Urinary bladder (tissue), 4 donors: ENCODE data around the gene AAK1. TPM values are rescaled to one million over a fixed set of nuclear protein-coding genes. Genes with fewer than 3 reads are reported as not detected.
"Not testable (repeated sequence)": the region's sequence is repeated elsewhere in the genome, so short reads cannot be mapped to it uniquely, and the experiment has no call there.

Experiments
- DNase-seq: peaks from one replicate; pipeline ENCODE4 v3.0.0-alpha.2; 2015; ENCODE audit errors: extremely low spot score
- H3K27ac ChIP-seq: one replicate; pipeline ENCODE4 v1.5.1; 2013; ENCODE audit warnings: low read depth, mild to moderate bottlenecking, moderate library complexity
- H3K36me3 ChIP-seq: one replicate; pipeline ENCODE4 v1.6.1; 2013; ENCODE audit warnings: mild to moderate bottlenecking, moderate library complexity; ENCODE audit not compliant: insufficient read depth
- H3K4me1 ChIP-seq: one replicate; pipeline ENCODE4 v1.6.1; 2013; ENCODE audit warnings: mild to moderate bottlenecking, moderate library complexity; ENCODE audit not compliant: insufficient read depth
- H3K4me3 ChIP-seq: one replicate; pipeline ENCODE4 v1.5.1; 2013; ENCODE audit warnings: low read depth, low read length
- WGBS: extraction: QIAGEN DNeasy Blood & Tissue Kit; methylation state at CpG from one replicate; pipeline ENCODE4 v1.1.7; 2013; 5-methylcytosine and 5-hydroxymethylcytosine counted together
- polyA plus RNA-seq: library from polyadenylated mRNA; stranded (reverse); fragments of 200-250 nt; gene quantifications from one replicate; pipeline ENCODE4 v1.2.3, GENCODE V29; 2013
- total RNA-seq: library from RNA; depleted of rRNA; stranded (reverse); fragments of >200 nt; gene quantifications from one replicate; pipeline ENCODE4 v1.2.3, GENCODE V29; 2014
- donor health status: healthy with polysubstance abuse.
- donor health status: healthy.

Gene AAK1
- total and polyA plus RNA-seq, 2 donors, result 9.3 to 51.5 TPM

DNA sequence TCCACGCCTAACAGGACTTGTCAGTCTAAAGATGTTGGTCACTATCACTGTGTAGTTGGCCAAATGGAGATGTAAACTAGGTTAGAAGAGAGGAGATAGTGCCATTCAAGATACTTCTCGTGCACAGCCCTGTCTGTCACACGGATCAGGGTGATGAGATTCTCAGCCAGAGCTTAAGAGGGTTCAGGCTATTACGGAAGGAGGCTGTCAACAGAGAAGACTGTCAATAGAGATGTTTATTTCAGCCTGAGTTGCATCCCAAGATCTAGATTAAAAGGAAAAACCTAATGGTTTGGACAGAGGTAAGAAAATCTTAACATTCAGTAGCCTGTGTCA lies 83.4 kb downstream of the AAK1 start:
- DNase-seq, result no peak
- no peak overlapping the region for H3K27ac ChIP-seq
- peaks cover 4% of the 10 kb centered on the region for H3K4me1 ChIP-seq
- H3K4me3 ChIP-seq, result no peak overlapping the region
- WGBS, result 83% methylated on average over 4 of the region's 4 CpGs
- no peaks in the 10 kb centered on the region for H3K36me3 ChIP-seq

GRCh38 chr2:69559442-69560146 lies 83.9 kb downstream of the AAK1 start:
- 75% methylated on average over 3 of the region's 3 CpGs for WGBS
- DNase-seq, result no peak
- H3K4me3 ChIP-seq, result no peak overlapping the region
- peaks cover 4% of the 10 kb centered on the region for H3K4me1 ChIP-seq
- H3K36me3 ChIP-seq, result no peaks in the 10 kb centered on the region
- H3K27ac ChIP-seq, result no peak overlapping the region

- WGBS, result 77% methylated on average over 4 of the region's 4 CpGs
- H3K4me3 ChIP-seq, result no peak overlapping the region
- no peak for DNase-seq
- H3K36me3 ChIP-seq, result no peaks in the 10 kb centered on the region
- no peak overlapping the region for H3K27ac ChIP-seq
- H3K4me1 ChIP-seq, result peaks cover 4% of the 10 kb centered on the region
Observed at GRCh38 chr2:69556008-69556407, 87.5 kb downstream of the AAK1 start.

DNA sequence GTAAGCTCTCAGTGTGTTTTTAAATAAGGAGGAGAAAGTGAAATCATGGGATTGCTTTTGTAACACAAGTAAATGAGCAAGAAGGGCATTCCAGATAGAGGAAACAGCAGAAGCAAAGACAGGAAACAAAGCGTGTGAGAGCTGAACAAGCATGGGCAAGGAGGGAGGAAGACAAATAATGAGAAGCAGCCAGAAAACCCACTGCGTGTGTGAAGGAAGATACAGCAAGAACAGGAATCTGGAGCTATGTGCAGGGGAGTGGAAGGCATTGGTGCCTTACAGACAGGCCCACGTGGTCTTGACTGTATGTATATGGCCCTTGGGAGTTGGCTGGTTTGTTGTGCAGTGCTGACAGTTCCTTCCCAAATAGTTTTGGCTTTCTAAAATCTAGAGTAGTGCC lies 88.6 kb downstream of the AAK1 start:
- no peak overlapping the region for H3K27ac ChIP-seq
- no peak for DNase-seq

DNA sequence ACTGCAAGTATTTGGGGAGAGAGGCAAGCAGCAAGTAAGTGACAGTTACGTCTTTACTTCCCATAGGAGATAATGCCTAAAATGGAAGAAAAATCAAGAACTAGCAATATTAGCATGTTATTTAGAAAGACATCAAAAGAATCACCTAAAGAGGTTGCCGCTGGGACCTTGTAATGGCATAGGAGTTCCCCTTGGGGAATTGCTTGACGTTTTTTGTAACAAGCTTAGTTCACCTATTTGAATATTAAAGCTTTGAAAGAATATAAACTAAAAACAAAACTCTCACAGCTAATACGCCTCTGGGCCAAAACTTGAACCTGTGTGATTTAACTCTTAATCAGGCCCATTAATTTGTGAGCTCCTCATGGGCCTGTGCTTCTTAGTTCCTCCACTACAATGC lies 89.0 kb downstream of the AAK1 start:
- no peaks in the 10 kb centered on the region for H3K36me3 ChIP-seq
- no peak overlapping the region for H3K4me3 ChIP-seq
- peaks cover 2% of the 10 kb centered on the region for H3K4me1 ChIP-seq
- H3K27ac ChIP-seq, result no peak overlapping the region
- no peak for DNase-seq
- 88% methylated on average over 4 of the region's 4 CpGs for WGBS

More for the DNA sequence above, 88.6 kb downstream of the AAK1 start:
- H3K4me3 ChIP-seq, result no peak overlapping the region
- H3K4me1 ChIP-seq, result peaks cover 3% of the 10 kb centered on the region
- 65% methylated on average over 3 of the region's 3 CpGs for WGBS
- H3K36me3 ChIP-seq, result no peaks in the 10 kb centered on the region

DNA sequence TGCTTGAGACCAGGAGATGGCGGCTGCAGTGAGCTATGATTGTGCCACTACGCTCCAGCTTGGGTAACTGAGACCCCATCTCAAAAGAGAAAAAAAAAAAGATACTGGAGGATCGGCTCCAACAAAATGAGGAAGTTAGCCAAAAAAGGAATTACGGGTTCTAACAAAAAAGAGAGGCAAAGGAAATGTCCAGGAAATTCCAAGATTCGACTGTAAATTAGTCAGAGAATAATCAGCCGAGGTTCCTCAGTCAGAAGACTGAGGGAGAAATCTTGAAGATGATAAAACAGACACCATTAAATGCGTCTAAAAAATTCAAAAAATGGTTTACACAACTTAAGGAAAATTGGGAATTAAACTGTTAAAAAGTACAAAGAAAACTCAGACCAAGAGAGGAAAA lies 89.5 kb downstream of the AAK1 start:
- Histone ChIP-seq H3K36me3 (no peaks in the 10 kb centered on the region), H3K4me1 (peaks cover 2% of the 10 kb centered on the region), H3K4me3 (no peak overlapping the region), H3K27ac (no peak overlapping the region)
- 90% methylated on average over 7 of the region's 7 CpGs for WGBS
- no peak for DNase-seq

DNA sequence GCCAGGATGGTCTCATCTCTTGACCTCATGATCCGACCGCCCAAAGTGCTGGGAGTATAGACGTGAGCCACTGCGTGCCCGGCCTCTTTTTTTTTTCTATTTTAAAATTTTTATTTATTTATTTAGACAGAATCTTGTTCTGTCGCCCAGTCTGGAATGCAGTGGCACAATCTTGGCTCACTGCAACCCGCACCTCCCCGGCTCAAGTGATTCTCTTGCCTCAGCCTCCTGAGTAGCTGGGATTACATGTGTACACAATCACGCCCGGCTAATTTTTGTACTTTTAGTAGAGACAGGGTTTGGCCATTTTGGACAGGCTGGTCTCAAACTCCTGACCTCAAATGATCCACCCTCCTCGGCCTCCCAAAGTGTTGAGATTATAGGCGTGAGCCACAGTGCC lies 93.0 kb downstream of the AAK1 start:
- H3K4me1 ChIP-seq, H3K27ac ChIP-seq, H3K4me3 ChIP-seq, DNase-seq, H3K36me3 ChIP-seq: not testable (repeated sequence)
- 95% methylated on average over 12 of the region's 12 CpGs for WGBS

DNA sequence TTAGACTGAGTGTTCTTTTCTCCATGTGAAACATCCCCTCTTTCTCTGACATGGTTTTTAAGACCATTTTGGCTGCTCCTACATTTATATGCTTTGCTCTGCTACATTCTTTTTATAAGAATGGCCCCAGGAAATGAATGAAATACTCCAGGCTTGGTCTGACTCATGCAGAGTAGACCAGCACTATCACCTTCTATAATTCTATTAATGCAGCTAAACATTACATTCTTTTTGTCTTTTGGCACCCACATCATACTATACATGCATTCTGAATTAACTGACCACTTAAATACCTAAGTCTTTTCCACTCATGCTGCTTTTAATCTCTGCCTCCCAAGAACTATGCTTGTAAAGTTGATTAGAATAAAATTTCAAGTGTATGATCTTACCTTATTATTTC lies 94.1 kb downstream of the AAK1 start:
- Histone ChIP-seq H3K36me3 (peaks cover 2% of the 10 kb centered on the region), H3K4me3 (no peak overlapping the region), H3K27ac (no peak overlapping the region), H3K4me1 (no peaks in the 10 kb centered on the region)
- no peak for DNase-seq

DNA sequence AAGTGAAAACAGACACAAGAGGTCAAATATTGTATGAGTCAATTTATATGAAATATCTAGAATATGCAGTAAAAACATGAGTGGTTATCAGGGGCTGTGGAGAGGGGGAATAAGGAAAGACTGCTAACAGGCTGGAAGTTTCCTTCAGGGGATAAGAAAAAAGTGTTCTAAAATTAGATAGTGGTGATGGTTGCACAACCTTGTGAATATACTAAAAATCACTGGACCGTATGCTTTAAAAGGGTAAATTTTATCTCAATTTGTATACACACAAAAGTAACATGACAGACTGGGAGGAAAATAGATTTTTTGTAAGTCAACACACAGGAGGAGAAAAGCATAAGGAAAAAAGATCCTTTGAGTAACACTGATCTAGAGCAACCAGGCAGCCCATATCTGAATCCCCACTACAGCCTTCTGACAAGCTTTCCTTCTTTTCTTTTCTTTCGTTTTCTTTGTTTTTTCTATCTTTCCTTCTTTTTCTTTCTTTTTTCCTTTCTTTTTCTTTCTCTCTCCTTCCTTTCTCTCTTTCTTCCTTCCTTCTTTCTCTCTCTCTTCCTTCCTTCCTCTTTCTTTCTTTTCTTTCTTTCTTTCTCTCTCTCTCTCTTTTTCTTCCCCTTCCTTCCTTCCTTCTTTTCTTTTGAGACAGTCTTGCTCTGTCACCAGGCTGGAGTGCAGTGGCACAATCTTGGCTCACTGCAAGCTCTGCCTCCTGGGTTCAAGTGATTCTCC lies 95.4 kb downstream of the AAK1 start:
- WGBS, result 69% methylated on average over 2 of the region's 2 CpGs

DNA sequence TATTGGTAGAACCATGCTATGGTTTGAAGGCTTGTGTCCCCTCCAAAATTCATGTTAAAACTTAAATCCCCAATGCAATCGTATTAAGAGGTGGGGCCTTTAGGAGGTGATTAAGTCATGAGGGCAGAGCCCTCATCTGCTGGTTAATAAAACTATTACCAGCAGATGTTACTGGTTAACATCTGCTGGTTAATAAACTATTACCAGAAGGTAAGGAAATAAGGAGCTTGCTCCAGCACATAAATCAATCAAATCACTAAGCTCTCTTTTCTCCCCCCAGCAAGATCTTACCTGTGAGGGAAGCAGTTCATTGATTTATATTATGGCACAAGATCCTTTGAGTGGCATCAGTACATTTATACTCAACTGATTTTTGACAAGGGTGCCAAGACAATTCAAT lies 96.9 kb downstream of the AAK1 start:
- no peaks in the 10 kb centered on the region for H3K4me1 ChIP-seq
- 96% methylated on average over 1 of the region's 1 CpG for WGBS
- DNase-seq, result no peak

More for the DNA sequence above, 95.4 kb downstream of the AAK1 start:
- H3K36me3 ChIP-seq, result peaks cover 2% of the 10 kb centered on the region
- H3K4me1 ChIP-seq, result no peaks in the 10 kb centered on the region
- H3K27ac ChIP-seq, result no peak overlapping the region
- no peak for DNase-seq
- no peak overlapping the region for H3K4me3 ChIP-seq

DNA sequence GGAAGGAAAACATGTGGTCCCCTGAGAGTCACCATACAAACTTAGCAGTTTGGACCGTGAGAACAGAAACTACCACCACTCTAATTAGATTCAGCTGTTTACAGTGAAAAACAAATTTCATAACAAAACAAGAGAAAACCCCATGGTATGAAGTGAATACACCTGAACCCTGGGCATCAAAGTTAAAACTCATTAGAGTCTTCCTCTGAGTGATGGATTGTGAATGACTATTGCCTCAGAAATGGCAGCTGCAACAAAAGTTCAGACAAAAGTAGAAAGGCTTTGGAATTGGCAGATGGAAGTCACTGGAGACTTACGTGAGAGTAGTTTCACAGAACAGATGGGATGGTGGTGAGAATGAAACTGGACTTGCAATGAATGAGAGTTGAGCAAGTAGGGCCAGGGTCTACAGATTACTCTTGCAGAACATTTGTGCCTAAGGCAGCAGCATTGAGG lies 98.0 kb downstream of the AAK1 start:
- Histone ChIP-seq H3K4me3 (no peak overlapping the region), H3K27ac (no peak overlapping the region), H3K4me1 (no peaks in the 10 kb centered on the region), H3K36me3 (peaks cover 2% of the 10 kb centered on the region)
- no peak for DNase-seq
- WGBS, result 86% methylated on average over 2 of the region's 2 CpGs

More for the DNA sequence above, 96.9 kb downstream of the AAK1 start:
- no peak overlapping the region for H3K27ac ChIP-seq
- H3K36me3 ChIP-seq, result peaks cover 2% of the 10 kb centered on the region
- H3K4me3 ChIP-seq, result no peak overlapping the region

- WGBS, result 79% methylated on average over 1 of the region's 1 CpG
- Histone ChIP-seq H3K27ac (no peak overlapping the region), H3K36me3 (peaks cover 2% of the 10 kb centered on the region), H3K4me1 (no peaks in the 10 kb centered on the region), H3K4me3 (no peak overlapping the region)
- DNase-seq, result no peak
Observed at GRCh38 chr2:69544951-69545350, 98.6 kb downstream of the AAK1 start.

DNA sequence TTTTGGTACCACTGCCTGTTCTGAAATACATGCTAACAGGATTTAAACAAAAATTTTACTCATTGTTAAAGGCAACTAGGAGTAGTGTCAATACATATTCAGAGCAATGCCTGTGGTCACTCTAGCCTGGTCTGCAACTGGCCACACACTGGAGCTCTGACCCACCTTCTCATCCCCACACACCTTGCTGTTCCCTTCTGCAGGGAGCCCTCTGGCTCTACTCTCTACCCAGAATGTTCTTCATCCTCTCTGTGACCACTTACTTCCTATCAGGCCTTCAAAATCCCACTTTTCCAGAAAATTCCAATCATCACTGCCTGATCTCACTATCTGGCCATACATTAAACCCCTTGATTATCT lies 104.0 kb downstream of the AAK1 start:
- DNase-seq, result no peak
- no peak overlapping the region for H3K27ac ChIP-seq
- H3K36me3 ChIP-seq, result peaks cover under 1% of the 10 kb centered on the region
- H3K4me3 ChIP-seq, result no peak overlapping the region
- H3K4me1 ChIP-seq, result no peaks in the 10 kb centered on the region

DNA sequence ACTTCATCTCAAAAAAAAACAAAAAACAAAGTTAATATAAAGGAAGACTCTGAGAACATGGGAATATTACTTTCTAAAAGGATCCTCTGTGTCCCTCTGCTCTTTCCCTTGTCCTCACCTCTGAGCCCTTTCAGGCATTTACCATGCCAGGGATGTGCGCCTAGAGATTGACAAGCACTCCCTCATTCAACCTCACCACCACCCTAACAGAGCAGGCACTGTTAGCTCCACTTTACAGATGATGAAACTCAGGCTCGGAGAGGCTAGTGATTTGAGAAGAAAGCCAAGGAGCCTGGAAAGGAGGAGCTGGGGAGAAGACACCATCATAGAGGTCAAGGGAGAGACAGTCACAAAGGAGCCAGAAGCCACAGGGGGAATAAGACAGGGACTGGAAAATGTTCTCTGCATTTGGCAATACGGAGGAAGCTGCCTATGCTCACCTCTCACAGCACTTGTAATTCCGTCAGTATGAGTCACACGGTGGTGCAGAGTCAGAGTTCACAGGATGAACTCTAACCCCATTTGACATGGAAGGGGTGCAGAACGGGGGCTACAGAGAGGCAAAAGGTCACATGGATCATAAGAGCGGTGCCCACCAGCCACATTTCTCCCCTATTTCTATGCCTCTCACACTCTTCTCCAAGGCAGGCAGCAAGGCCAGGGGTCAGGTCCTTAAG lies 104.5 kb downstream of the AAK1 start:
- Histone ChIP-seq H3K4me3 (no peak overlapping the region), H3K4me1 (no peaks in the 10 kb centered on the region), H3K27ac (no peak overlapping the region), H3K36me3 (no peaks in the 10 kb centered on the region)
- no peak for DNase-seq
- 78% methylated on average over 7 of the region's 7 CpGs for WGBS
